Epithelial cell of proximal tubule (primary cell): ENCODE data around the gene PLEKHA4. TPM values are rescaled to one million over a fixed set of nuclear protein-coding genes. Genes with fewer than 3 reads are reported as not detected.
A peak's percentile ranks its signal among the peaks of the same experiment; 100 is the strongest.

ENCODE experiments used
- DNase-seq: peaks from one replicate; pipeline ENCODE4 v3.0.0-alpha.2; 2011; ENCODE audit warnings: low read depth
- H3K4me3 ChIP-seq: 2 replicates; pipeline ENCODE4 v1.5.1; 2011; ENCODE audit warnings: low read depth, mild to moderate bottlenecking, low read length
- CTCF ChIP-seq: conservative IDR thresholded peaks from 2 replicates; pipeline ENCODE4 v1.5.1; 2012; ENCODE audit warnings: low read depth, mild to moderate bottlenecking, low read length
- total RNA-seq: library from RNA; depleted of rRNA; stranded (reverse); fragments of >200 nt; gene quantifications from 2 replicates; pipeline ENCODE4 v1.2.3, GENCODE V29; 2015

Gene PLEKHA4
- total RNA-seq, 1 donor from 2014 or later: 5.0 TPM

GRCh38 chr19:48833049-48833448 lies 35.4 kb downstream of the PLEKHA4 start:
- TF ChIP-seq CTCF: no peak
- H3K4me3 ChIP-seq: no peak overlapping the region
- no peak for DNase-seq

DNA sequence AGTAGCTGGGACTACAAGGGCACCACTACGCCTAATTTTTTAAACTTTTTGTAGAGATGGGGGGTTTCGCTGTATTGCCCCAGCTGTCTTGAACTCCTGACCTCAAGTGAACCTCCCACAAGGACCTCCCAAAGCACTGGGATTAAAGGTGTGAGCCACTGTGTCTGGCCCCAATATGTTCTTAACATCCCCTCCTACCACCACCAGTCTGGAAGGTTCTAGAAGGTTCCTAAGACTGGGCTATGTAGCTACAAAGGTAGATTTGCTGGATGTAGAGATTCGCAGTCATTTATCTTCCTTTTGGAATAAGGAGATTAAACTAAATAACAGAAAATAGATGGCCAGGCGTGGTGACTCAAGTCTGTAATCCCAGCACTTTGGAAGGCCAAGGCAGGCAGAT lies 37.5 kb downstream of the PLEKHA4 start:
- TF ChIP-seq CTCF: no peak
- DNase-seq: no peak

DNA sequence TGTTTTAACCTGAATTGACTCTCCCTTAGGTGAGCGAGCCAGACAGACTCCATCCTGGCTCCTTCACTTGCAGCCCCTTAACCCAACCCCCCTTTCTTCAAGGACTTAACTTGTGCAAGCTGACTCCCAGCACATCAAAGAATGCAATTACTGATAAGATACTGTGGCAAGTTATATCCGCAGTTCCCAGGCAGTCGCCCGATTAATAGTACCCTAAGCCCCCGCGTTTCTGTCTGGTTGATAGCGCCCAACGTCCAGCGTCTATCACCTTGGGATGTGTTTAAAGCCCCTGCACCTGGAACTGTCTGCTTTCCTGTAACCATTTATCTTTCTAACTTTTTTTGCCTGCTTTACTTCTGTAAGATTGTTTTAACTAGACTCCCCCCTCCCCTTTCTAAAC lies 38.3 kb downstream of the PLEKHA4 start:
- H3K4me3 ChIP-seq: no peak overlapping the region
- no peak for TF ChIP-seq CTCF
- DNase-seq: no peak

More for the DNA sequence above, 37.5 kb downstream of the PLEKHA4 start:
- no peak overlapping the region for H3K4me3 ChIP-seq

- no peak for DNase-seq
Observed at GRCh38 chr19:48826606-48827020, 41.8 kb downstream of the PLEKHA4 start.

GRCh38 chr19:48822514-48822913 lies 45.9 kb downstream of the PLEKHA4 start:
- DNase-seq: no peak
- H3K4me3 ChIP-seq: no peak overlapping the region
- TF ChIP-seq CTCF: no peak

More at GRCh38 chr19:48826606-48827020, 41.8 kb downstream of the PLEKHA4 start:
- TF ChIP-seq CTCF: peak; percentile 49
- no peak overlapping the region for H3K4me3 ChIP-seq

GRCh38 chr19:48821633-48822032 lies 46.8 kb downstream of the PLEKHA4 start:
- H3K4me3 ChIP-seq: no peak overlapping the region
- no peak for DNase-seq
- no peak for TF ChIP-seq CTCF

DNA sequence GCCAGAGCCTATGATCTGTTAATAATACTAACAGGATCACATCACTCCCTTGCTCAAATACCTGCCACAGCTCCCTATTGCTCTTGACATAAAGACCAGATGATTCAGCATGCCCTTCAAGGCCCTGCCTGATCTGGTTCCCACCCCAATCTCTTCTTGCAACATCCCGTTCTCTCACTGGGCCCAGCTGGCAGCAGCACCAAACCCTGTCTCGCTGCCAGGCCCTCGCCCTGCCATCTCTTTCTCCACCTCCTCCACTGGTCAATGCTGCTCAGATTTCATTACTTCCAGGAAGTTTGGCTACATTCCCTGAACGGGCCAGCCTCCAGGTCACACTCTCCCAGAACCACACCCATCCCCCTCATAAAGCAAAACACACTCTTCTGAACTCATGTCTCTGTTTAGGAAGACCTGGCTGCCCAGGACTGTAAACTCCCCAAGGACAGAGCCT lies 49.0 kb downstream of the PLEKHA4 start:
- DNase-seq: peak; percentile 41
- no peak overlapping the region for H3K4me3 ChIP-seq
- no peak for TF ChIP-seq CTCF
